ENCODE data around the gene MTREX. TPM values are rescaled to one million over a fixed set of nuclear protein-coding genes. Genes with fewer than 3 reads are reported as not detected.

MTREX gene
- total and polyA plus RNA-seq, 4 donors: 10.0 to 43.8 (median 23.7) TPM

DNA sequence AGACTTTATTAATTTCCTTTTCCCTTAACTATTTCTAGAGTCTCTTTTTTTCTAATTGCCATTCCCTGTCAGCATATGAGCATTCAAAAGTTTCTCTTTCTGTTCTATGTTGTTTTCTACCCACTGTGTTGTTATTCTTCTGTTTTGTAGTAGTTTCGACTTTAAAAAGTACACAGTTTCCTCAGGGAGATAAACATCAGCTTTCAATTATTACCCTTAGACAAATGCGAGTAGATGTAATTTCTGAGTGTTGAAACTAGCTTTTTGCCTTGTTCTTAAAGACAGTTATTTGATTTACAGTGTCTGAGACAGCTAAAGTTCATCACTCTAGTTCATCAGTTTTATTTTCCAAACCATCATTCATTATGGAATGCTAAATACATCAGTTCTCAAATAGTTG lies 19.5 kb downstream of the MTREX start:
- Histone ChIP-seq H3K9me3 (ENCODE audit: control insufficient read depth in 4 of 4, low read length in 3 of 4) (no peaks in the 10 kb centered on the region), H3K36me3 (ENCODE audit: control insufficient read depth in 4 of 4, insufficient read depth in 3 of 4, low read depth in 1 of 4, low read length in 3 of 4) (peaks cover 0 to 13% (median 7%) of the 10 kb centered on the region in 4 donors), H3K4me1 (ENCODE audit: control insufficient read depth in 4 of 4, insufficient read depth in 4 of 4, low read length in 3 of 4) (peaks cover 0 to 11% (median 2%) of the 10 kb centered on the region in 4 donors), H3K4me3 (ENCODE audit: low read depth in 1 of 3, low read length in 3 of 3) (no peak overlapping the region), H3K9ac (ENCODE audit: low read depth in 1 of 2, low read length in 2 of 2) (peak overlapping the region in 1 of 2 donors; percentile 42), H3K27ac (ENCODE audit: low read depth in 1 of 2, low read length in 2 of 2) (peak overlapping the region in 1 of 2 donors; percentile 7), H3K27me3 (ENCODE audit: control insufficient read depth in 4 of 4, insufficient read depth in 4 of 4, low read length in 3 of 4) (no peaks in the 10 kb centered on the region)
- DNase-seq (ENCODE audit: low spot score): no peak
- 22% methylated on average over 2 of the region's 2 CpGs for WGBS
- TF ChIP-seq HNF4G (IDR thresholded peaks at IDR 0.05): no peak
- no peak for TF ChIP-seq GABPA (IDR thresholded peaks at IDR 0.05 in 1 of 2, conservative IDR thresholded peaks at IDR 0.05 in 1 of 2)
- TF ChIP-seq, protein P1, sequence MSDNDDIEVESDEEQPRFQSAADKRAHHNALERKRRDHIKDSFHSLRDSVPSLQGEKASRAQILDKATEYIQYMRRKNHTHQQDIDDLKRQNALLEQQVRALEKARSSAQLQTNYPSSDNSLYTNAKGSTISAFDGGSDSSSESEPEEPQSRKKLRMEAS (IDR thresholded peaks at IDR 0.05): no peak
- no peak for TF ChIP-seq SP1 (IDR thresholded peaks at IDR 0.05)
- TF ChIP-seq RXRA (IDR thresholded peaks at IDR 0.05): no peak
- TF ChIP-seq HNF4A (conservative IDR thresholded peaks at IDR 0.05): no peak
- no peak for TF ChIP-seq RAD21 (IDR thresholded peaks at IDR 0.05)
- TF ChIP-seq, protein P2, sequence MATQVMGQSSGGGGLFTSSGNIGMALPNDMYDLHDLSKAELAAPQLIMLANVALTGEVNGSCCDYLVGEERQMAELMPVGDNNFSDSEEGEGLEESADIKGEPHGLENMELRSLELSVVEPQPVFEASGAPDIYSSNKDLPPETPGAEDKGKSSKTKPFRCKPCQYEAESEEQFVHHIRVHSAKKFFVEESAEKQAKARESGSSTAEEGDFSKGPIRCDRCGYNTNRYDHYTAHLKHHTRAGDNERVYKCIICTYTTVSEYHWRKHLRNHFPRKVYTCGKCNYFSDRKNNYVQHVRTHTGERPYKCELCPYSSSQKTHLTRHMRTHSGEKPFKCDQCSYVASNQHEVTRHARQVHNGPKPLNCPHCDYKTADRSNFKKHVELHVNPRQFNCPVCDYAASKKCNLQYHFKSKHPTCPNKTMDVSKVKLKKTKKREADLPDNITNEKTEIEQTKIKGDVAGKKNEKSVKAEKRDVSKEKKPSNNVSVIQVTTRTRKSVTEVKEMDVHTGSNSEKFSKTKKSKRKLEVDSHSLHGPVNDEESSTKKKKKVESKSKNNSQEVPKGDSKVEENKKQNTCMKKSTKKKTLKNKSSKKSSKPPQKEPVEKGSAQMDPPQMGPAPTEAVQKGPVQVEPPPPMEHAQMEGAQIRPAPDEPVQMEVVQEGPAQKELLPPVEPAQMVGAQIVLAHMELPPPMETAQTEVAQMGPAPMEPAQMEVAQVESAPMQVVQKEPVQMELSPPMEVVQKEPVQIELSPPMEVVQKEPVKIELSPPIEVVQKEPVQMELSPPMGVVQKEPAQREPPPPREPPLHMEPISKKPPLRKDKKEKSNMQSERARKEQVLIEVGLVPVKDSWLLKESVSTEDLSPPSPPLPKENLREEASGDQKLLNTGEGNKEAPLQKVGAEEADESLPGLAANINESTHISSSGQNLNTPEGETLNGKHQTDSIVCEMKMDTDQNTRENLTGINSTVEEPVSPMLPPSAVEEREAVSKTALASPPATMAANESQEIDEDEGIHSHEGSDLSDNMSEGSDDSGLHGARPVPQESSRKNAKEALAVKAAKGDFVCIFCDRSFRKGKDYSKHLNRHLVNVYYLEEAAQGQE (IDR thresholded peaks at IDR 0.05): no peak
- no peak for TF ChIP-seq NR2F2 (IDR thresholded peaks at IDR 0.05)
- no peak for TF ChIP-seq EGR1 (IDR thresholded peaks at IDR 0.05; ENCODE audit: low read depth in 2 of 2)
- no peak for TF ChIP-seq FOXA2 (IDR thresholded peaks at IDR 0.05)
- TF ChIP-seq, protein P3, sequence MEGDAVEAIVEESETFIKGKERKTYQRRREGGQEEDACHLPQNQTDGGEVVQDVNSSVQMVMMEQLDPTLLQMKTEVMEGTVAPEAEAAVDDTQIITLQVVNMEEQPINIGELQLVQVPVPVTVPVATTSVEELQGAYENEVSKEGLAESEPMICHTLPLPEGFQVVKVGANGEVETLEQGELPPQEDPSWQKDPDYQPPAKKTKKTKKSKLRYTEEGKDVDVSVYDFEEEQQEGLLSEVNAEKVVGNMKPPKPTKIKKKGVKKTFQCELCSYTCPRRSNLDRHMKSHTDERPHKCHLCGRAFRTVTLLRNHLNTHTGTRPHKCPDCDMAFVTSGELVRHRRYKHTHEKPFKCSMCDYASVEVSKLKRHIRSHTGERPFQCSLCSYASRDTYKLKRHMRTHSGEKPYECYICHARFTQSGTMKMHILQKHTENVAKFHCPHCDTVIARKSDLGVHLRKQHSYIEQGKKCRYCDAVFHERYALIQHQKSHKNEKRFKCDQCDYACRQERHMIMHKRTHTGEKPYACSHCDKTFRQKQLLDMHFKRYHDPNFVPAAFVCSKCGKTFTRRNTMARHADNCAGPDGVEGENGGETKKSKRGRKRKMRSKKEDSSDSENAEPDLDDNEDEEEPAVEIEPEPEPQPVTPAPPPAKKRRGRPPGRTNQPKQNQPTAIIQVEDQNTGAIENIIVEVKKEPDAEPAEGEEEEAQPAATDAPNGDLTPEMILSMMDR (IDR thresholded peaks at IDR 0.05; ENCODE audit: low read depth, low read length, missing input control): no peak
- TF ChIP-seq FOXA1 (IDR thresholded peaks at IDR 0.05): no peak
- no peak for TF ChIP-seq YY1 (IDR thresholded peaks at IDR 0.05)
- TF ChIP-seq, protein P4, sequence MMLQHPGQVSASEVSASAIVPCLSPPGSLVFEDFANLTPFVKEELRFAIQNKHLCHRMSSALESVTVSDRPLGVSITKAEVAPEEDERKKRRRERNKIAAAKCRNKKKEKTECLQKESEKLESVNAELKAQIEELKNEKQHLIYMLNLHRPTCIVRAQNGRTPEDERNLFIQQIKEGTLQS (IDR thresholded peaks at IDR 0.05): no peak
- TF ChIP-seq, protein P5, sequence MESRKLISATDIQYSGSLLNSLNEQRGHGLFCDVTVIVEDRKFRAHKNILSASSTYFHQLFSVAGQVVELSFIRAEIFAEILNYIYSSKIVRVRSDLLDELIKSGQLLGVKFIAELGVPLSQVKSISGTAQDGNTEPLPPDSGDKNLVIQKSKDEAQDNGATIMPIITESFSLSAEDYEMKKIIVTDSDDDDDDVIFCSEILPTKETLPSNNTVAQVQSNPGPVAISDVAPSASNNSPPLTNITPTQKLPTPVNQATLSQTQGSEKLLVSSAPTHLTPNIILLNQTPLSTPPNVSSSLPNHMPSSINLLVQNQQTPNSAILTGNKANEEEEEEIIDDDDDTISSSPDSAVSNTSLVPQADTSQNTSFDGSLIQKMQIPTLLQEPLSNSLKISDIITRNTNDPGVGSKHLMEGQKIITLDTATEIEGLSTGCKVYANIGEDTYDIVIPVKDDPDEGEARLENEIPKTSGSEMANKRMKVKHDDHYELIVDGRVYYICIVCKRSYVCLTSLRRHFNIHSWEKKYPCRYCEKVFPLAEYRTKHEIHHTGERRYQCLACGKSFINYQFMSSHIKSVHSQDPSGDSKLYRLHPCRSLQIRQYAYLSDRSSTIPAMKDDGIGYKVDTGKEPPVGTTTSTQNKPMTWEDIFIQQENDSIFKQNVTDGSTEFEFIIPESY (IDR thresholded peaks at IDR 0.05): no peak
- TF ChIP-seq JUND (IDR thresholded peaks at IDR 0.05): no peak
- no peak for TF ChIP-seq TAF1 (conservative IDR thresholded peaks at IDR 0.05)

All from liver (tissue), 9 donors.